Measurements from ENCODE around the gene PRPH2.

- TF ChIP-seq, protein P1, sequence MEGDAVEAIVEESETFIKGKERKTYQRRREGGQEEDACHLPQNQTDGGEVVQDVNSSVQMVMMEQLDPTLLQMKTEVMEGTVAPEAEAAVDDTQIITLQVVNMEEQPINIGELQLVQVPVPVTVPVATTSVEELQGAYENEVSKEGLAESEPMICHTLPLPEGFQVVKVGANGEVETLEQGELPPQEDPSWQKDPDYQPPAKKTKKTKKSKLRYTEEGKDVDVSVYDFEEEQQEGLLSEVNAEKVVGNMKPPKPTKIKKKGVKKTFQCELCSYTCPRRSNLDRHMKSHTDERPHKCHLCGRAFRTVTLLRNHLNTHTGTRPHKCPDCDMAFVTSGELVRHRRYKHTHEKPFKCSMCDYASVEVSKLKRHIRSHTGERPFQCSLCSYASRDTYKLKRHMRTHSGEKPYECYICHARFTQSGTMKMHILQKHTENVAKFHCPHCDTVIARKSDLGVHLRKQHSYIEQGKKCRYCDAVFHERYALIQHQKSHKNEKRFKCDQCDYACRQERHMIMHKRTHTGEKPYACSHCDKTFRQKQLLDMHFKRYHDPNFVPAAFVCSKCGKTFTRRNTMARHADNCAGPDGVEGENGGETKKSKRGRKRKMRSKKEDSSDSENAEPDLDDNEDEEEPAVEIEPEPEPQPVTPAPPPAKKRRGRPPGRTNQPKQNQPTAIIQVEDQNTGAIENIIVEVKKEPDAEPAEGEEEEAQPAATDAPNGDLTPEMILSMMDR (IDR thresholded peaks at IDR 0.05), result no peak
- TF ChIP-seq POLR2AphosphoS5 (IDR thresholded peaks at IDR 0.05), result no peak
These were observed 68.5 kb downstream of the PRPH2 start for GRCh38 chr6:42653851-42654250.
